Brain microvascular endothelial cell (primary cell): ENCODE measurements around the gene TYK2.

Experiments used
- DNase-seq: peaks from one replicate; pipeline ENCODE4 v3.0.0-alpha.2; 2020
- H3K27ac ChIP-seq: fragments of 250-450 bp; sonication (Bioruptor Pico); 2 replicates; pipeline ENCODE4 v1.5.1; 2020; ENCODE audit warnings: mild to moderate bottlenecking, moderate library complexity
- H3K27me3 ChIP-seq: fragments of 250-450 bp; sonication (Bioruptor Pico); replicated peaks from 2 replicates; pipeline ENCODE4 v1.5.1; 2020; ENCODE audit warnings: mild to moderate bottlenecking
- H3K36me3 ChIP-seq: fragments of 250-450 bp; sonication (Bioruptor Pico); replicated peaks from 2 replicates; pipeline ENCODE4 v1.5.1; 2020; ENCODE audit warnings: mild to moderate bottlenecking
- H3K4me3 ChIP-seq: 2 replicates; pipeline ENCODE4 v1.5.1; 2011; ENCODE audit warnings: low read depth, mild to moderate bottlenecking, control low read depth, low read length, moderate library complexity
- CTCF ChIP-seq: IDR thresholded peaks from 2 replicates; pipeline ENCODE4 v1.5.1; 2011; ENCODE audit warnings: low read depth, mild to moderate bottlenecking, moderate library complexity, low read length, control low read depth, inconsistent platforms; ENCODE audit errors: missing control alignments
- in situ Hi-C: cut with HindIII; loops from 2 replicates; pipeline ENCODE4 v1.10.0; 2017; ENCODE audit warnings: low sequenced_read_pairs, low pct_ligation_motif_present

TYK2 gene

GRCh38 chr19:10395917-10396316, 15.5 kb upstream of the TYK2 start:
- H3K4me3 ChIP-seq = no peak overlapping the region
- in situ Hi-C loops = no loop called here
- no peaks in the 10 kb centered on the region for H3K27me3 ChIP-seq
- H3K27ac ChIP-seq = no peak overlapping the region
- TF ChIP-seq CTCF = no peak
- DNase-seq = no peak
- peaks cover 64% of the 10 kb centered on the region for H3K36me3 ChIP-seq

GRCh38 chr19:10395436-10395835, 15.1 kb upstream of the TYK2 start:
- in situ Hi-C loops = no loop called here
- Histone ChIP-seq H3K27me3 (no peaks in the 10 kb centered on the region), H3K36me3 (peaks cover 69% of the 10 kb centered on the region), H3K27ac (no peak overlapping the region), H3K4me3 (no peak overlapping the region)
- no peak for TF ChIP-seq CTCF
- no peak for DNase-seq

GRCh38 chr19:10395003-10395402, 14.6 kb upstream of the TYK2 start:
- Histone ChIP-seq H3K36me3 (peaks cover 73% of the 10 kb centered on the region), H3K27me3 (no peaks in the 10 kb centered on the region), H3K4me3 (no peak overlapping the region), H3K27ac (no peak overlapping the region)
- DNase-seq = no peak
- TF ChIP-seq CTCF = no peak
- in situ Hi-C loops = no loop called here

GRCh38 chr19:10393137-10393536, 12.8 kb upstream of the TYK2 start:
- in situ Hi-C loops = no loop called here
- no peak for DNase-seq
- TF ChIP-seq CTCF = no peak

GRCh38 chr19:10392120-10392519, 11.7 kb upstream of the TYK2 start:
- no peak overlapping the region for H3K4me3 ChIP-seq
- in situ Hi-C loops = no loop called here
- TF ChIP-seq CTCF = no peak
- H3K27ac ChIP-seq = no peak overlapping the region
- no peaks in the 10 kb centered on the region for H3K27me3 ChIP-seq
- no peak for DNase-seq
- peaks cover 66% of the 10 kb centered on the region for H3K36me3 ChIP-seq

More at GRCh38 chr19:10393137-10393536, 12.8 kb upstream of the TYK2 start:
- H3K27me3 ChIP-seq = no peaks in the 10 kb centered on the region
- no peak overlapping the region for H3K4me3 ChIP-seq
- H3K36me3 ChIP-seq = peaks cover 71% of the 10 kb centered on the region
- no peak overlapping the region for H3K27ac ChIP-seq

GRCh38 chr19:10390652-10391286, 10.4 kb upstream of the TYK2 start:
- DNase-seq = peak; percentile 62
- no peak overlapping the region for H3K27ac ChIP-seq
- no peak overlapping the region for H3K4me3 ChIP-seq
- TF ChIP-seq CTCF = peak; percentile 97
- in situ Hi-C loops = no loop called here
- H3K36me3 ChIP-seq = peaks cover 61% of the 10 kb centered on the region
- H3K27me3 ChIP-seq = no peaks in the 10 kb centered on the region
